Ramos (cell line): ENCODE data around the gene TRPC4.
"Not testable (repeated sequence)": the region's sequence is repeated elsewhere in the genome, so short reads cannot be mapped to it uniquely, and the experiment has no call there.

Experiments
- in situ Hi-C: fragments of 300-500 bp; cut with MboI; formaldehyde crosslinking; loops from one replicate; pipeline ENCODE4 v1.14.3; 2022; ENCODE audit warnings: low sequenced_read_pairs; ENCODE audit not compliant: unreplicated experiment

Gene TRPC4

GRCh38 chr13:37835392-37835791 is 34.2 kb downstream of the TRPC4 start:
- in situ Hi-C loops = no loop called here

GRCh38 chr13:37833411-37833810 is 36.2 kb downstream of the TRPC4 start:
- in situ Hi-C loops = no loop called here

GRCh38 chr13:37816276-37816675 is 53.3 kb downstream of the TRPC4 start:
- in situ Hi-C loops = no loop called here

- in situ Hi-C loops = no loop called here
Observed at GRCh38 chr13:37811441-37811840, 58.1 kb downstream of the TRPC4 start.

GRCh38 chr13:37806666-37807065 is 62.9 kb downstream of the TRPC4 start:
- in situ Hi-C loops = no loop called here

- in situ Hi-C loops = no loop called here
Observed at GRCh38 chr13:37797631-37798030, 71.9 kb downstream of the TRPC4 start.

GRCh38 chr13:37796795-37797194 is 72.8 kb downstream of the TRPC4 start:
- in situ Hi-C loops = not testable (repeated sequence)

- in situ Hi-C loops = no loop called here
Observed at GRCh38 chr13:37795326-37795725, 74.2 kb downstream of the TRPC4 start.

GRCh38 chr13:37791699-37792098 is 77.9 kb downstream of the TRPC4 start:
- in situ Hi-C loops = no loop called here

GRCh38 chr13:37788346-37788745 is 81.2 kb downstream of the TRPC4 start:
- in situ Hi-C loops = no loop called here

GRCh38 chr13:37777676-37778075 is 91.9 kb downstream of the TRPC4 start:
- in situ Hi-C loops = no loop called here

- in situ Hi-C loops = no loop called here
Observed at GRCh38 chr13:37775871-37776270, 93.7 kb downstream of the TRPC4 start.

- in situ Hi-C loops = no loop called here
Observed at GRCh38 chr13:37772644-37773043, 96.9 kb downstream of the TRPC4 start.

GRCh38 chr13:37769545-37769944 is 100.0 kb downstream of the TRPC4 start:
- in situ Hi-C loops = no loop called here

GRCh38 chr13:37769078-37769477 is 100.5 kb downstream of the TRPC4 start:
- in situ Hi-C loops = no loop called here

GRCh38 chr13:37766502-37766901 is 103.1 kb downstream of the TRPC4 start:
- in situ Hi-C loops = no loop called here

- in situ Hi-C loops = no loop called here
Observed at GRCh38 chr13:37755349-37755748, 114.2 kb downstream of the TRPC4 start.

- in situ Hi-C loops = no loop called here
Observed at GRCh38 chr13:37753776-37754175, 115.8 kb downstream of the TRPC4 start.

GRCh38 chr13:37752146-37752545 is 117.4 kb downstream of the TRPC4 start:
- in situ Hi-C loops = no loop called here

GRCh38 chr13:37751025-37751424 is 118.5 kb downstream of the TRPC4 start:
- in situ Hi-C loops = no loop called here

- in situ Hi-C loops = no loop called here
Observed at GRCh38 chr13:37748913-37749312, 120.7 kb downstream of the TRPC4 start.

GRCh38 chr13:37747071-37747612 is 122.4 kb downstream of the TRPC4 start:
- in situ Hi-C loops = no loop called here

- in situ Hi-C loops = no loop called here
Observed at GRCh38 chr13:37741536-37741935, 128.0 kb downstream of the TRPC4 start.
